HEK293T (cell line): ENCODE results near the gene CMTM4.

Experiments used
- ARNT ChIP-seq: fragments of 450-650 bp; IDR thresholded peaks from 2 replicates; pipeline ENCODE4 v1.6.1; 2017; ENCODE audit warnings: mild to moderate bottlenecking
- BHLHE40 ChIP-seq: fragments of 450-650 bp; IDR thresholded peaks from 2 replicates; pipeline ENCODE4 v1.6.1; 2016; ENCODE audit warnings: mild to moderate bottlenecking, moderate library complexity, borderline replicate concordance
- CTBP1 ChIP-seq: fragments of 450-650 bp; IDR thresholded peaks from 2 replicates; pipeline ENCODE4 v1.6.1; 2016; ENCODE audit warnings: borderline replicate concordance
- ELF4 ChIP-seq: fragments of 450-650 bp; IDR thresholded peaks from 2 replicates; pipeline ENCODE4 v1.6.1; 2017; ENCODE audit warnings: antibody characterized with exemption
- FOXA1 ChIP-seq: fragments of 450-650 bp; IDR thresholded peaks from 2 replicates; pipeline ENCODE4 v1.6.1; 2016; ENCODE audit warnings: mild to moderate bottlenecking
- FOXK2 ChIP-seq: fragments of 450-650 bp; IDR thresholded peaks from 2 replicates; pipeline ENCODE4 v1.6.1; 2016; ENCODE audit warnings: mild to moderate bottlenecking
- FOXM1 ChIP-seq: fragments of 450-650 bp; IDR thresholded peaks from 2 replicates; pipeline ENCODE4 v1.6.1; 2017; ENCODE audit warnings: mild to moderate bottlenecking, borderline replicate concordance
- HDGF ChIP-seq: fragments of 450-650 bp; IDR thresholded peaks from 2 replicates; pipeline ENCODE4 v1.6.1; 2017; ENCODE audit warnings: antibody characterized with exemption, borderline replicate concordance
- LEF1 ChIP-seq: fragments of 450-650 bp; IDR thresholded peaks from 2 replicates; pipeline ENCODE4 v1.6.1; 2017; ENCODE audit warnings: mild to moderate bottlenecking, borderline replicate concordance
- NFRKB ChIP-seq: fragments of 450-650 bp; IDR thresholded peaks from 2 replicates; pipeline ENCODE4 v1.6.1; 2016; ENCODE audit warnings: mild to moderate bottlenecking, moderate library complexity
- SP1 ChIP-seq: fragments of 450-650 bp; IDR thresholded peaks from 2 replicates; pipeline ENCODE4 v1.6.1; 2017
- TF ChIP-seq, protein P1 (sequence below): fragments of 450-650 bp; IDR thresholded peaks from 2 replicates; pipeline ENCODE4 v1.6.1; 2016

DNA sequence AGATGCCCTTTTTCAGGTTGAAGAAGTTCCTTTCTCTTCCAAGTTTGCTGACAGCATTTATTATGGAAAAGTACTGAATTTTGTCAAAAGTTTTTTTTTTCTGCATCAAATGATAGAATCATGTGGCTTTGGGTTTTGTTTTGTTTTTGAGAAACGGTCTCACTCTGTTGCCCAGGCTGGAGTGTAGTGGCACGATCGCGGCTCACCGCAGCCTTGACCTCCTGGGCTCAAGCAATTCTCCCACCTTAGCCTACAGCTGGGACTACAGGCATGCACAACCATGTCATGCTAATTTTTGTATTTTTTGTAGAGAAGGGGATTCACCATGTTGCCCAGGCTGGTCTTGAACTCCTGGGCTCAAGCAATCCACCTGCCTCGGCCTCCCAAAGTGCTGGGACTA, 7.3 kb downstream of the CMTM4 start:
- TF ChIP-seq ARNT (no peak), SP1 (no peak), LEF1 (no peak), FOXA1 (no peak), NFRKB (no peak), BHLHE40 (no peak), HDGF (no peak), ELF4 (no peak), FOXM1 (no peak), FOXK2 (no peak), CTBP1 (no peak)
- TF ChIP-seq, protein P1, sequence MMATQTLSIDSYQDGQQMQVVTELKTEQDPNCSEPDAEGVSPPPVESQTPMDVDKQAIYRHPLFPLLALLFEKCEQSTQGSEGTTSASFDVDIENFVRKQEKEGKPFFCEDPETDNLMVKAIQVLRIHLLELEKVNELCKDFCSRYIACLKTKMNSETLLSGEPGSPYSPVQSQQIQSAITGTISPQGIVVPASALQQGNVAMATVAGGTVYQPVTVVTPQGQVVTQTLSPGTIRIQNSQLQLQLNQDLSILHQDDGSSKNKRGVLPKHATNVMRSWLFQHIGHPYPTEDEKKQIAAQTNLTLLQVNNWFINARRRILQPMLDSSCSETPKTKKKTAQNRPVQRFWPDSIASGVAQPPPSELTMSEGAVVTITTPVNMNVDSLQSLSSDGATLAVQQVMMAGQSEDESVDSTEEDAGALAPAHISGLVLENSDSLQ, result no peak
